Endometrial microvascular endothelial cells (primary cell): ENCODE data around the gene MRFAP1L1. TPM values are rescaled to one million over a fixed set of nuclear protein-coding genes. Genes with fewer than 3 reads are reported as not detected.

Experiments
- in situ Hi-C: cut with HindIII; loops from 2 replicates; pipeline ENCODE4 v1.10.0; 2017; ENCODE audit warnings: low sequenced_read_pairs, low pct_unique_long_range_greater_than_20kb; ENCODE audit errors: inconsistent ontology term
- total RNA-seq: library from RNA; depleted of rRNA; stranded (reverse); fragments of >200 nt; gene quantifications from one replicate; pipeline ENCODE4 v1.2.3, GENCODE V29; 2015; ENCODE audit errors: inconsistent ontology term

Gene MRFAP1L1
- total RNA-seq, 1 donor from 2014 or later: 48.1 TPM

GRCh38 chr4:6694177-6694901 is 15.3 kb downstream of the MRFAP1L1 start:
- in situ Hi-C loops: no loop called here

DNA sequence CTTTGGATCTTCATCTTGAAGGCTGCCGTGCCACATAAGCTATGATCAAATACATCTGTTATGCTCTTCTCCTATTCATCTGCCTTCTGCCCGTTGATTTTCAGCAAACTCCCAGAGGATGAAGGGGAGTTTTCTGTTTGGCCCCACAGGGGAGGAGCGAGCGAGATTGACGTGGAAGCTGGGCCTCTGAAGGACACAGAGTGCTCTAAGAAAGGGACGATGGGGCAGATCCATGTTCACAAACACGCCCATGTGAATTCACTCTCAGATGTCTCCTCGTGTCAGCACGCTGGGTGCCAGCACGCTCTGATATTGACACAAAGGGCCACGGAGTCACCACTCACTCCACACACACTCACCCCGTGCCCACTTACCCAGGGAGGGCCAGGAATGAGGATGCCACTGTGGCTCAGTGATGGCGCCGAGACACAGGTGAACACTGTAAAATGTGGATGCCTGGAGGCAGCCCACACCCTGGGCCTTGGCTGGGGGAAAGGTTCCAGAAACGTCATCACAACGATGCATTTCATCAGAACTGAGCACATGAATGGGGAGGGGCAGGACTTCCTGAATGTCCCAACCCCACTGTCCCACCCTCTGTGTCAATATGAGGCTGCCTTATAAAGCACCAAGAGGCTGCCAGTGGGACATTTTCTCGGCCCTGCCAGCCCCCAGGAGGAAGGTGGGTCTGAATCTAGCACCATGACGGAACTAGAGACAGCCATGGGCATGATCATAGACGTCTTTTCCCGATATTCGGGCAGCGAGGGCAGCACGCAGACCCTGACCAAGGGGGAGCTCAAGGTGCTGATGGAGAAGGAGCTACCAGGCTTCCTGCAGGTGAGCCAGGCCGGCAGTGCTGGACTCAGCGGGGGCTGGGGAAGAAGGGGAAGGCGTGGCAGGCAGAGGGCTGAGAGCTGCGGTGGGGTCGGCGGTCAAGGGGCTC is 16.2 kb downstream of the MRFAP1L1 start, which contains the start of gene S100P:
Gene S100P, plus strand, starts transcription at position 648 of the 946 bp plus-strand sequence. Its CDS starts 55 bp downstream, at position 703.
- in situ Hi-C loops: no loop called here

GRCh38 chr4:6692806-6693205 is 16.9 kb downstream of the MRFAP1L1 start:
- in situ Hi-C loops: no loop called here

DNA sequence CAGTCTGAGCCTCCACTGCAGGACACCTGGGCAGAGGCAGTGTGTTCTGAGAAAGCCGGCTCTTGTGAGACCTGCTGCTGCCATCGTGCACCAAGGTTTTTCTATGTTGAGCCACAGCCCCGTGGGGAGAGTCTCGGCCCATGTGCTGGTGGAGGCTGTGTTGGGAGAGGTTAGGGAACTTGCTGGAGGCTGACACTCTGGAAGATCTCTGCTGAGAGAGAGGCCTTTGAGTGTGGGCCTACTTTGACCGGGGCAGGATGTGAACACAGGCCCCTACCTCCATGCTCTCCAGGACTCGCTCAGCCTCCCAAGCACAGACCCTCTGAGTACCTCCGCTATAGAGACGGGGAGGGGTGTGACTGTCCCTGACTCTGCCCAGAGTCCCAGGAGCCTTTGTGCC is 17.3 kb downstream of the MRFAP1L1 start:
- in situ Hi-C loops: no loop called here

DNA sequence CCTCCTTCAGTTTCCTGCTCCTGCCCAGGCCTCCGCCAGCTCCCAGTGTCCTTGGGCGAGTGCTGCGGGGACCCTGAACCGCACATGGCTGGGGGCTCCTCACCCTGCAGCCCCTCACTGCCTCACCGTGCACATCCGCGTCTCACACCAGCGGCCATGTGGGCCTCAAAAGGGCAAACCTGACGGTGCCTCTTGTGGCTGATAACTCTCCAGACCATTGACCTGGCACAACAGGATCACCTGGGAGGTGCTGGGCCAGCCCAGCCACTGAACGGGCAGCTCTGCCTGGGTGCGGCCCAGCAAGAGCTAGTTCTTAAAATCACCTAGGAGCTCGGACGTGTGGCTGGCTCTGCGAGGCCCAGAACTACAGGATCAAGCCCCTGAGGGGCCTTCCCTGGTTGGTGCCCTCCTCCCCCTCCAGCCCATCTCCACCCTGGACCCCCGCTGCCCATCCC is 20.1 kb downstream of the MRFAP1L1 start:
- in situ Hi-C loops: no loop called here

- in situ Hi-C loops: no loop called here
These were observed 20.7 kb downstream of the MRFAP1L1 start for GRCh38 chr4:6688879-6689505.

DNA sequence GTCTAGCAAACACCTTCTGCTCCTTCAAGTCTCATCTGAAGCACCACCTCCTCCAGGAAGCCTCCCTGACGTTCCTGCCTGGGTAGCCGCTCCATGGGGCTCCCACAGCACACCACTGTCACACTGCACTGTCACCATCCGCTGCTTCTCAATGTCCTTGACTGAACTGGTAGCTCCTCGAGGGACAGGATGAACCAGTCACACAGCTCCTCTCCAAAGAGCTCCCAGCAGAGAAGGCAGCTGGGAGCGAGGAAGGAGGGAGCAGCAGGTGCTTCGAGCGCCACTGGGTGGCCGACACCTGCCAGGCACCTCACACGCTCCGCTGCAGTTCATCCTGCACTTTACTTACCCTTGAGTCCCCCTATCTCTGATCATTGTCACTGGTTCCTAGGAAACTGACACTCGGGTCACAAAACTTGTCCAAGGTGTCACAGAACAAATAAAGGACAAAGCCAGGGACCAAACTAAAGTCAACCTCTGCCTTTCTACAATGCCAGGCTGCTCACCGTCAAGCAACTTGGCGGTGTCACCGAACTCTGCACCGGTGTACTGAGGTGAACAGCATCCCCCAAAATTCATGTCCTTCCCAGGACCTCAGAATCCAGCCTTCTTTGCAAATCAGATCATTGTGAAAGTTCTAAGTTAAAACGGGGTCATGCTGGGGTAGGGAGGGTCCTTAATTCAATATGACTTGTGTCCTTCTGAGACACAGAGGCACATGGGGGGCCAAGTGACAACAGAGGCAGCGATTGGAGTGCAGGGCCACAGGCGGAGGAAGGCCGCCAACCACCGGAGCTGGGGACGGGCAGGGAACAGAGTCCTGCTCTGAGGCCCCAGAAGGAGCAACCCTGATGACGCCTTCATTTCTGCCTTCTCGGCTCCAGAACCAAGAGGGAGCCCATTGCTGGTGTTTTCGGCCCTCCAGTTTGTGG is 21.5 kb downstream of the MRFAP1L1 start:
- in situ Hi-C loops: no loop called here

DNA sequence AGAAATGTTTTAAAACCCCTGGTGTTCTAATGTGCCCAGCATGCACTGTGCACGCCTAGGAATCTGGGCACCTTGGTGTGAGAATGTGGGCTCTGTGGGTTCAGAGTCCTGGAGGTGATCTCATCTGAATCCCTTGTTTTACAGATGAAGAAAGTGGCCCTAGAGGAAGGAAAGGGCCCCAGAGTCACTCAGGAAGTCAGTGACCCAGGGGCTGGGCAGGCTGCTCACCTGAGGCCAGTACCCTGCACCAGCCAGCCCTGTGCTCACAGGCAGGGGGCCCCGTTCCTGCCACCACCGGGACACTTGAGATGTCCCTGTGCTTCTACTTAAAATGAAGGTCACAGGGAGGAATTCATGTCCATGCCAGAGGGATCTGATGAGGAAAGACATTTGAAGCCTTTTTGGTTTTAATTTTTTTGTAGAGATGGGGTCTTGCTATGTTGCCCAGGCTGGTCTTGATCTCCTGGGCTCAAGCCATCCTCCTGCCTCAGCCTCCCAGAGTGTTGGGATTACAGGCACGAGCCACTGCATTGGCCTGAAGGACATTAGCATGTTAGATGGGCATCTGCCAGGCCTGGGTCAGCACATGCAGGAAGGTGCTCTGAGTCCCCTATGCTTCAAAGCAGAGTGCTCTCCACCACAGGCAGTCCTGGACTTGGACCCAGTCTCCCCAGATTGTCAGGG is 23.4 kb downstream of the MRFAP1L1 start:
- in situ Hi-C loops: no loop called here

GRCh38 chr4:6684656-6685055 is 25.0 kb downstream of the MRFAP1L1 start:
- in situ Hi-C loops: no loop called here

DNA sequence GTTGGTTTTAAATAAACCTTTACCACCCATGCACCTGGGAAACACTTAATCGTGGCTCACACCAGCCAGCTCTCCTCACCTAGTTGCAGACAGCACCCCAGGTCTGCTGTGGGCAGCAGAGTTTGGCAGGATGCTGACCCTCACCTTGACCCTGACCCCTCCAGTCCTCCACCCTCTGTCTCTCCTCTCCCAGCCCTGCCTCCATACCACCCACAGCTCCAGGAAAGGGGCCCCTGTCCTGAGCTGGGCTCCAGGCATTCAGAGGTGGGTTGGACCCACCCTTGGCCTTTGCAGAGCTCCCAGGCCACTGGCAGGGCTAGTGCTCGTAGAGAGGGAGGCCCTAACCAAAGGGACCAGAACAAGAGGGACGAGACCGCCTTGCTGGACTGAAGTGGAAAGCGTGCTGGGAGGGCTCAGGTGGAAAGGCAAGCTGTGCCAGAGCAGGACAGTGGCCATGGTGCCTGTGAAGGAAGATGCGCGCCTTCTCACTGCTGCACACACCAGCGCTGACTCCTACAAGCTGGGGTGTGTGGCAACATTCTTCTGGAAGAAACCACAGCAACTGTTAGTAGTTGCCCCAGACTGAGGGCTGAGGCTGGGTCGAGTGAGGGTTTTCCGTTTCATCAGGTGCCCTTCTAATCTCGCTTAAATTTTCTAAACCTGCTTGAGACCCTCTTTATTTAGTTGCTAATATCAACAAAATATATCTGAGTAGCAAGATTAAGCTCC is 26.6 kb downstream of the MRFAP1L1 start:
- in situ Hi-C loops: no loop called here

DNA sequence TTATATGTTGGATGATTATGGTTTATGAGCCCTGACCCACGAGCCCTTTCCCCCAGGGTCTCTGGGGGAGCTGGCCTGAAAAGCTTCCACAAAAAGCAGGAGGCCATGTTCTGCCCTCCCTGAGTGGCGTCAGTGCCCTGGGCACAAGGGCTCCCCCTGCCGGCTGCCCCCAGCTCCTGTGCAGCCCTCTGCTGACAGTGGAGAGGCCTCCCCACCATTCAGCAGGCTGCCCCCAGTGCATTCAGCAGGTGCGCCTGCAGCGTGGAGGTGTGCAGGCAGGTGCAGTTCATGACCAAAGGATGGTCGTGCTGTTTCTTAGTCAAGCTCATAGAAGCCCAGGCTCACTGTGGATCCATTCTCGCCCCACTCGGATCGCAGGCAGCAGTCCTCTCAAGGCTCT is 28.5 kb downstream of the MRFAP1L1 start:
- in situ Hi-C loops: no loop called here

GRCh38 chr4:6680372-6681034 is 29.2 kb downstream of the MRFAP1L1 start:
- in situ Hi-C loops: no loop called here

DNA sequence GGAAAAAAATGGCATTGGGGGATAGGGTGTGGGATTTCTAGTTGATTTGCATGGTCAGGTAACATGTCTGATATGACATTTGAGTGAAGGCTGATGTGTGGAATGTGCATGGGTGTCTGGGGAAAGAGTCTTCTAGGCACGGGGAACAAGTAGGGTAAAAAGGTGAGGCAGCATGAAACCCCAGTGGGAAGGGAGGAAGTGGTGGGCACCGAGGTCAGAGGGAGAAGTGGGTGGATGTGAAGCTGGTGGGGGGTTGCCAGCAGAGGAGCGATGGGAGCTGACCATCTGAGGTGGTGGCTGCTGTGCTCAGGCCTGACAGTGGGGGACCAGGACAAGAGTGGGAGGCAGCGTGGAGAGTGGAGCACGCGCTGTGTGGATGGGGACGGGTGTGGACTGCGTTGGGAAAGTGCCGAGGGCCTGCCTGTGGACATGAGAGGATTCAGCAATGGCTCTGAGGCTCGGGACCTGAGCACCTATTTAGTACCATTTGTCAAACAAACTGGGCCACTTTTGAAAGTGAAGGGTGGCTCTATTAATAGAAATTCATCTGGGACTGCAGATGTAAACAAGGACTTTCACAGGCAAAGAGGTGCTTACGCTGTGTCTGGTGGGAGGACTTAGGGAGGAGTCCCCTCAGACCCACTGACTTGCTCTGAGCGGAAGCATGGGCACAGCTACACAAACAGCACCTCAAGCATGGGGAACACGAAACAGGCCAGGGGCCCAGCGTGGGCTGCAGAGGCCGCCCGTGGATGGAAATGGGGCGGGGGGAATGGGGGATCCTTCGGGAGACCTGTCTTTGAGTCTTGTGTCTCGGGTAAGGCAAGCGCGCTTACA is 32.7 kb downstream of the MRFAP1L1 start:
- in situ Hi-C loops: no loop called here

GRCh38 chr4:6674500-6675149 is 35.0 kb downstream of the MRFAP1L1 start:
- in situ Hi-C loops: no loop called here

- in situ Hi-C loops: no loop called here
These were observed 35.8 kb downstream of the MRFAP1L1 start for GRCh38 chr4:6673660-6674499.
